ENCODE data around the gene ORAI1. TPM values are rescaled to one million over a fixed set of nuclear protein-coding genes. Genes with fewer than 3 reads are reported as not detected.
"Not testable (repeated sequence)": the region's sequence is repeated elsewhere in the genome, so short reads cannot be mapped to it uniquely, and the experiment has no call there.

Gene ORAI1
- total and polyA plus RNA-seq, 8 donors, result 8.9 to 39.5 (median 13.0) TPM

DNA sequence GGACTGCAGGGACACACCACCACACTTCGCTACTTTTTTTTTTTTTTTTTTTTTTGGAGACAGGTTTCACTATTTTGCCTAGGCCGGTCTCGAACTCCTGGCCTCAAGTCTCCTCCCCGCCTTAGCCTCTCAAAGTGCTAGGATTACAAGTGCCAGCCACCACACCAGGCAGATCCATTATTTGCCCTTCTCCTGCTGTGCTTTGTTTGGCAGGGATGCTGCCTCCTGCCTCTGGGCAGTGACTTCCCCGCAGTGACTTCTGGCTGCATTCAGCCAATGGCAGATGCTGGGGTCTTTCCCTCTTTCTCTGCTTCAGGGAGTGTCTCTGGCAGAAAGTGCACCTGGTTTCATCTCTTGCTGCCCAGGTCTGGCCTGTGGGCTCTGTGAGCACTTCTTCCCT, 49.9 kb downstream of the ORAI1 start:
- intact Hi-C loops (cut with DNase I), result loop anchor here in 1 of 2 donors (10.0 kb wide), 2 partner anchors 51 to 121 kb away; partner anchors contain the start of gene ORAI1

DNA sequence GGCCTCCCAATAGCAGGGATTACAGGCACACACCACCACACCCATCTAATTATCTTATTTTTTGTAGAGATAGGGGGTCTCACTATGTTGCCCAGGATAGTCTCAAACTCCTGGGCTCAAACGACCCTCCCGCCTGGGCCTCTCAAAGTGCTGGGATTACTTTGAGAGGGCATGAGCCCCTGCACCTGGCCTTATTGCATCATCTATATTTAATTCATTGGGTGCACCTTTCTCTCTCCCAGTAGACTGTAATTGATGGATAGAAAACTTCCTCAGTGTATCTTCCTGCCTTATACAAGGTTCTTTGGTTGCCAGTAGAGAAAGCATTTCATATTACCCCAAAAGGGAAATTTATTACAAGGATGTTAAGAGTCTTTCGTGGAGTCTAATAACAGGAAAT, 52.0 kb downstream of the ORAI1 start:
- intact Hi-C loops (cut with DNase I), result loop anchor here in 1 of 2 donors (10.0 kb wide), 2 partner anchors 54 to 124 kb away; partner anchors contain the start of gene ORAI1
- TF ChIP-seq, protein P1, sequence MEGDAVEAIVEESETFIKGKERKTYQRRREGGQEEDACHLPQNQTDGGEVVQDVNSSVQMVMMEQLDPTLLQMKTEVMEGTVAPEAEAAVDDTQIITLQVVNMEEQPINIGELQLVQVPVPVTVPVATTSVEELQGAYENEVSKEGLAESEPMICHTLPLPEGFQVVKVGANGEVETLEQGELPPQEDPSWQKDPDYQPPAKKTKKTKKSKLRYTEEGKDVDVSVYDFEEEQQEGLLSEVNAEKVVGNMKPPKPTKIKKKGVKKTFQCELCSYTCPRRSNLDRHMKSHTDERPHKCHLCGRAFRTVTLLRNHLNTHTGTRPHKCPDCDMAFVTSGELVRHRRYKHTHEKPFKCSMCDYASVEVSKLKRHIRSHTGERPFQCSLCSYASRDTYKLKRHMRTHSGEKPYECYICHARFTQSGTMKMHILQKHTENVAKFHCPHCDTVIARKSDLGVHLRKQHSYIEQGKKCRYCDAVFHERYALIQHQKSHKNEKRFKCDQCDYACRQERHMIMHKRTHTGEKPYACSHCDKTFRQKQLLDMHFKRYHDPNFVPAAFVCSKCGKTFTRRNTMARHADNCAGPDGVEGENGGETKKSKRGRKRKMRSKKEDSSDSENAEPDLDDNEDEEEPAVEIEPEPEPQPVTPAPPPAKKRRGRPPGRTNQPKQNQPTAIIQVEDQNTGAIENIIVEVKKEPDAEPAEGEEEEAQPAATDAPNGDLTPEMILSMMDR (IDR thresholded peaks at IDR 0.05), result no peak
- Histone ChIP-seq H3K36me3 (no peaks in the 10 kb centered on the region), H3K4me3 (no peak overlapping the region), H3K27ac (no peak overlapping the region), H3K9me3 (no peaks in the 10 kb centered on the region), H3K4me1 (peaks cover 0 to 12% of the 10 kb centered on the region in 2 donors), H3K27me3 (no peaks in the 10 kb centered on the region)
- DNase-seq, result no peak
- ATAC-seq, result no peak

More for the DNA sequence above, 49.9 kb downstream of the ORAI1 start:
- no peak for DNase-seq
- peaks cover 7 to 22% of the 10 kb centered on the region in 2 donors for H3K4me1 ChIP-seq
- ATAC-seq, result no peak
- no peak overlapping the region for H3K27ac ChIP-seq
- H3K36me3 ChIP-seq, result no peaks in the 10 kb centered on the region
- TF ChIP-seq, protein P1 (IDR thresholded peaks at IDR 0.05), result no peak
- H3K4me3 ChIP-seq, result no peak overlapping the region
- no peaks in the 10 kb centered on the region for H3K9me3 ChIP-seq
- H3K27me3 ChIP-seq, result no peaks in the 10 kb centered on the region

DNA sequence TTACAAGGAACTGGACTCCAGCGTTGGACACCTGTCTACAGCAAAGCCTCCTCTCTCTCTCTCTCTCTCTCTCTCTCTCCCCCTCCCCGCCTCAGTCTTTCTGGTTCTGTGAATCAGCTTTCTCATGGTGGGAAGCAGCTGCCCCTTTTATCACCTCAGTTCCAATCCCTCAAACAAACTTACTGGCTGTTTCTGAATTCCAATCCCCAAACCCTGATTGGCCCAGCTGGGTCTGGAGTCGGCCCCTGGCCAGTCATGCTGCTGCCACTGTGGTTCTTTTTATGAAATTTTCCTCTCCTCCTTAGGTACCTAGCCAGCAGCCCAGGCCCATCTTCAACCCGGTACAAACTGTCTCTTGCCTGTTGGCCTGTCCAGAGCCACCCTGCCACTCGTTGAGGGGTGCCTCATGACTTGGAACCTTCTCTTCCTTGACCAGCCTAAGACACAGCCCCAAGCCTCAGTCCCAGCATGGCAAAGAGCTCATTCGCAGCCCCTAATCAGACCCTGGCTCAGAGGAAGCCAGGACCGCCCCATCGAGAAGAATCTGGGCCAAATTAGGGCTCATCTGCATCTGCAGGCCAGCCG, 52.5 kb downstream of the ORAI1 start:
- H3K4me3 ChIP-seq, result no peak overlapping the region
- intact Hi-C loops (cut with DNase I), result loop anchor here in 1 of 2 donors (10.0 kb wide), 2 partner anchors 54 to 124 kb away; partner anchors contain the start of gene ORAI1
- no peak overlapping the region for H3K27ac ChIP-seq
- TF ChIP-seq, protein P1 (IDR thresholded peaks at IDR 0.05), result no peak
- ATAC-seq (no peak), DNase-seq (no peak)
- H3K4me1 ChIP-seq, result peaks cover 0 to 10% of the 10 kb centered on the region in 2 donors
- no peaks in the 10 kb centered on the region for H3K9me3 ChIP-seq
- no peaks in the 10 kb centered on the region for H3K36me3 ChIP-seq
- H3K27me3 ChIP-seq, result no peaks in the 10 kb centered on the region

DNA sequence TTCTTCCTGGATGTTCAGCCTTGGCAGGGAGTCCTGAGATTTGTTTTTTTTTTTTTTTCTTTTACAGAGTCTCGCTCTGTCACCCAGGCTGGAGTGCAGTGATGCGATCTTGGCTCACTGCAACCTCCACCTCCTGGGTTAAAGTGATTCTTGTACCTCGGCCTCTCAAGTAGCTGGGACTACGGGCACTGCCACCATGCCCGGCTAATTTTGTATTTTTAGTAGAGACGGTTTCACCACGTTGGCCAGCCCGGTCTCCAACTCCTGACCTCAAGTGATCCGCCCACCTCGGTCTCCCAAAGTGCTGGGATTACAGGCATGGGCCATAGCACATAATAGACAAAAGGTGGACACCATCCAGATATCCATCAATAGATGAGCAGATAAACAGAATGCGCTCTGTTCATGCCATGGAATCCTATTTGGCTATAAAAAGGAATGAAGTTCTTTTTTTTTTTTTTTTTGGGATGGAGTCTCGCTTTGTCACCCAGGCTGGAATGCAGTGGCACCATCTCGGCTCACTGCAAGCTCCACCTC, 53.4 kb downstream of the ORAI1 start:
- not testable (repeated sequence) for ATAC-seq
- intact Hi-C loops (cut with DNase I), result loop anchor here (5.0 to 10.0 kb wide), 4 partner anchors 55 to 187 kb away; partner anchors contain the start of gene ORAI1 (in 1 of the 2)

DNA sequence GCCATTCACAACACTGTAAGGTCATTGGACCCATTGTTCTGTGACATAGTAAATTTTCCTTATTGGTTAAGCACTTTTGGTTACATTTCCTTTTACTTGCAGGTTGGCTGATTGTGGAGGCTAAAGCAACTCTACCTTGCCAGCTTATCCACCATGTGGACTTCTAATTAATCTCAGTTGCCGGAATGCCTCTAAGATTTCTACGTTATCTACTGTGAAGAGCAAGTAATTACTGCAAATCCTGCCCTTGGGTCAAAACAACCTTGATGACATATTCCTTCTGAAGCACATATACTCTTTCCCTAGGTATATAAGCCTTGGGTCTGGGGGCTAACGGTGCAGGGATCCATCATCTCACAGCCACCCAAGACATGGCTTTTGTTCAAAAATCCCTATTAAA, 62.6 kb downstream of the ORAI1 start:
- peaks cover 0 to 12% of the 10 kb centered on the region in 2 donors for H3K4me1 ChIP-seq
- intact Hi-C loops (cut with DNase I), result loop anchor here in 1 of 2 donors (10.0 kb wide), 1 partner anchor 194 kb away; no protein-coding TSS in a partner anchor
- H3K4me3 ChIP-seq, result no peak overlapping the region
- no peaks in the 10 kb centered on the region for H3K36me3 ChIP-seq
- TF ChIP-seq, protein P1 (IDR thresholded peaks at IDR 0.05), result no peak
- no peaks in the 10 kb centered on the region for H3K9me3 ChIP-seq
- H3K27me3 ChIP-seq, result no peaks in the 10 kb centered on the region
- H3K27ac ChIP-seq, result no peak overlapping the region
- no peak for ATAC-seq
- no peak for DNase-seq

More for the DNA sequence above, 53.4 kb downstream of the ORAI1 start:
- H3K27ac ChIP-seq, H3K4me1 ChIP-seq, H3K27me3 ChIP-seq, H3K4me3 ChIP-seq, DNase-seq, H3K36me3 ChIP-seq, H3K9me3 ChIP-seq: not testable (repeated sequence)

Measured in left lung (tissue), 10 donors.